ENCODE results near the gene HPCAL4. TPM values are rescaled to one million over a fixed set of nuclear protein-coding genes. Genes with fewer than 3 reads are reported as not detected.

Gene HPCAL4
- total RNA-seq, 1 donor from 2014 or later: not detected

Other genes with a start within 250 kb of the HPCAL4 start
- gene BMP8A, start 199.8 kb downstream of the HPCAL4 start, total RNA-seq: not detected
- 134 TPM for gene PABPC4, start 114.6 kb downstream of the HPCAL4 start, total RNA-seq
- gene HEYL, start 51.8 kb downstream of the HPCAL4 start, total RNA-seq: 0.44 TPM
- not detected for gene NT5C1A, start 19.3 kb downstream of the HPCAL4 start, total RNA-seq
- 43.8 TPM for gene PPIE, start 47.4 kb upstream of the HPCAL4 start, total RNA-seq
- 0.20 TPM for gene OXCT2, start 79.9 kb upstream of the HPCAL4 start, total RNA-seq
- 0.60 TPM for gene BMP8B, start 97.4 kb upstream of the HPCAL4 start, total RNA-seq
- gene TRIT1, start 192.1 kb upstream of the HPCAL4 start, total RNA-seq: 18.4 TPM
- 16.9 TPM for gene MYCL, start 210.5 kb upstream of the HPCAL4 start, total RNA-seq